ENCODE results near the gene DUSP7. TPM values are rescaled to one million over a fixed set of nuclear protein-coding genes. Genes with fewer than 3 reads are reported as not detected.

DUSP7 gene
- total RNA-seq, 1 experiment from 2014 or later: 13.1 TPM

GRCh38 chr3:52078781-52079560, 22.6 kb upstream of the DUSP7 start:
- intact Hi-C loops (cut with micrococcal nuclease; ENCODE audit: unreplicated experiment): no loop called here
- ChIA-PET CTCF (interaction anchor here (0.7 kb wide), 1 partner anchor 187 kb away, joined by 4 read pairs; no protein-coding TSS in a partner anchor), POLR2A (no interaction called here)
- Histone ChIP-seq H3K27ac (ENCODE audit: low read length) (no peak overlapping the region), H3K27me3 (ENCODE audit: control insufficient read depth, insufficient read depth, low read length) (no peaks in the 10 kb centered on the region), H3K4me1 (ENCODE audit: control insufficient read depth, insufficient read depth, low read length) (no peaks in the 10 kb centered on the region), H3K9me3 (ENCODE audit: control insufficient read depth, insufficient read depth, low read depth, low read length) (no peaks in the 10 kb centered on the region), H3K4me3 (ENCODE audit: low read depth in 2 of 2, low read length in 2 of 2) (no peak overlapping the region), H3K36me3 (ENCODE audit: control insufficient read depth, insufficient read depth, low read length) (no peaks in the 10 kb centered on the region)
- no TSS peak for BruUV-seq (replicated peaks)
- ATAC-seq: no peak
- DNase-seq (ENCODE audit: low read depth, low spot score): no peak
- in situ Hi-C loops (cut with HindIII; ENCODE audit: low pct_unique_long_range_greater_than_20kb, low sequenced_read_pairs): no loop called here
- TF ChIP-seq SIN3A (IDR thresholded peaks at IDR 0.05; ENCODE audit: borderline replicate concordance, insufficient read depth, low read depth, low read length) (no peak), CTCF (IDR thresholded peaks at IDR 0.05) (no peak), POLR2AphosphoS5 (IDR thresholded peaks at IDR 0.05; ENCODE audit: low read depth, low read length) (no peak), TCF7L2 (IDR thresholded peaks at IDR 0.05; ENCODE audit: low read depth, low read length) (no peak), REST (IDR thresholded peaks at IDR 0.05; ENCODE audit: insufficient read depth in 1 of 2, low read depth in 2 of 2, low read length in 1 of 2) (no peak)

DNA sequence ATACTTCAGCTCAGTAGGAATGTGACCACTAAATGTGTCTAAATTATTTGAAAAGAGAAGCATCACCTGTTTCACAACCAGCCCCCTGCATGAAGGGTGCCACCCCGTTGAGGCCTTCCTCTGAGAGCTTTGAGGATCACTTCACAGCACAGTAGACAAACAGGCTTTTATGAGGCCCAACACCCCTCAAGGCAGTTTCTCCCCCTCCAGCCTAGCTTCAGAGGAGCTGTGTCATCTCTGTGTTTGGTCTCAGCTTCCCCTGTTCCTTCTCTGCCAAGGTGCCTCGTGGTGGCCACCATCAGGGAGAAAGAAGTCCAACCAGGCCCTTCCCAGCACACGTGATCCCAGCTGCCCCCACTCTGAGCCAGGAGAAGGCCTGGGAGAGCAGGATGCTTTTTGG, 21.6 kb upstream of the DUSP7 start:
- TF ChIP-seq CTCF (IDR thresholded peaks at IDR 0.05): no peak
- TF ChIP-seq TCF7L2 (IDR thresholded peaks at IDR 0.05; ENCODE audit: low read depth, low read length): no peak
- no peak for TF ChIP-seq POLR2AphosphoS5 (IDR thresholded peaks at IDR 0.05; ENCODE audit: low read depth, low read length)
- no peak for TF ChIP-seq REST (IDR thresholded peaks at IDR 0.05; ENCODE audit: insufficient read depth in 1 of 2, low read depth in 2 of 2, low read length in 1 of 2)
- TF ChIP-seq SIN3A (IDR thresholded peaks at IDR 0.05; ENCODE audit: borderline replicate concordance, insufficient read depth, low read depth, low read length): no peak
- H3K9me3 ChIP-seq (ENCODE audit: control insufficient read depth, insufficient read depth, low read depth, low read length): no peaks in the 10 kb centered on the region
- no peak overlapping the region for H3K4me3 ChIP-seq (ENCODE audit: low read depth in 2 of 2, low read length in 2 of 2)
- no peaks in the 10 kb centered on the region for H3K36me3 ChIP-seq (ENCODE audit: control insufficient read depth, insufficient read depth, low read length)
- H3K4me1 ChIP-seq (ENCODE audit: control insufficient read depth, insufficient read depth, low read length): no peaks in the 10 kb centered on the region
- in situ Hi-C loops (cut with HindIII; ENCODE audit: low pct_unique_long_range_greater_than_20kb, low sequenced_read_pairs) (no loop called here), intact Hi-C loops (cut with micrococcal nuclease; ENCODE audit: unreplicated experiment) (no loop called here)
- H3K27ac ChIP-seq (ENCODE audit: low read length): no peak overlapping the region
- ATAC-seq (no peak), DNase-seq (ENCODE audit: low read depth, low spot score) (no peak)
- POLR2A ChIA-PET: no interaction called here
- CTCF ChIA-PET: interaction anchor here (0.8 kb wide), 1 partner anchor 16 kb away, joined by 4 read pairs; no protein-coding TSS in a partner anchor
- H3K27me3 ChIP-seq (ENCODE audit: control insufficient read depth, insufficient read depth, low read length): no peaks in the 10 kb centered on the region
- BruUV-seq (replicated peaks): no TSS peak
